Mesothelial cell of epicardium (in vitro differentiated cells): Measurements from ENCODE around the gene LPAR1. TPM values are rescaled to one million over a fixed set of nuclear protein-coding genes. Genes with fewer than 3 reads are reported as not detected.

ENCODE experiments used
- DNase-seq, 2 experiments: peaks; one replicate each; pipeline ENCODE4 v3.0.0; 2021; ENCODE audit warnings: low spot score in 2 of 2; ENCODE audit not compliant: unreplicated experiment in 2 of 2
- H3K27ac Mint-ChIP-seq: 2 replicates; pipeline ENCODE4 v1.8.0; 2021; ENCODE audit warnings: mixed read lengths
- H3K27me3 Mint-ChIP-seq: 2 replicates; pipeline ENCODE4 v1.8.0; 2021; ENCODE audit warnings: low read depth, mixed read lengths
- H3K36me3 Mint-ChIP-seq: 2 replicates; pipeline ENCODE4 v1.8.0; 2021; ENCODE audit warnings: mixed read lengths
- H3K4me1 Mint-ChIP-seq: 2 replicates; pipeline ENCODE4 v1.8.0; 2021; ENCODE audit warnings: mixed read lengths
- H3K4me3 Mint-ChIP-seq: 2 replicates; pipeline ENCODE4 v1.8.0; 2021; ENCODE audit warnings: mild to moderate bottlenecking, moderate library complexity, mixed read lengths
- H3K9me3 Mint-ChIP-seq: 2 replicates; pipeline ENCODE4 v1.8.0; 2021; ENCODE audit warnings: mixed read lengths
- CTCF ChIP-seq: fragments of 200-600 bp; sonication (generic); IDR thresholded peaks from one replicate; pipeline ENCODE4 v1.5.0; 2021; ENCODE audit warnings: antibody characterized with exemption; ENCODE audit not compliant: unreplicated experiment
- total RNA-seq: library from RNA; stranded (reverse); gene quantifications from 3 replicates; pipeline ENCODE4 v1.2.1, GENCODE V29; 2021

The LPAR1 gene
- total RNA-seq, 1 donor from 2014 or later = 40.3 TPM

GRCh38 chr9:111064160-111064837, 26.0 kb upstream of the LPAR1 start:
- Mint-ChIP-seq H3K27me3 (no peaks in the 10 kb centered on the region), H3K4me3 (no peak overlapping the region), H3K9me3 (peaks cover 6% of the 10 kb centered on the region), H3K27ac (no peak overlapping the region), H3K4me1 (peaks cover 31% of the 10 kb centered on the region), H3K36me3 (no peaks in the 10 kb centered on the region)
- TF ChIP-seq CTCF = no peak
- no peak for DNase-seq

- no peak for DNase-seq
- no peak overlapping the region for H3K4me3 Mint-ChIP-seq
- peaks cover 6% of the 10 kb centered on the region for H3K9me3 Mint-ChIP-seq
- no peaks in the 10 kb centered on the region for H3K36me3 Mint-ChIP-seq
- no peak overlapping the region for H3K27ac Mint-ChIP-seq
- H3K27me3 Mint-ChIP-seq = no peaks in the 10 kb centered on the region
- no peak for TF ChIP-seq CTCF
- H3K4me1 Mint-ChIP-seq = peaks cover 23% of the 10 kb centered on the region
These were observed 25.1 kb upstream of the LPAR1 start for GRCh38 chr9:111063332-111063731.

- H3K4me3 Mint-ChIP-seq = no peak overlapping the region
- no peak overlapping the region for H3K27ac Mint-ChIP-seq
- TF ChIP-seq CTCF = no peak
- no peaks in the 10 kb centered on the region for H3K36me3 Mint-ChIP-seq
- DNase-seq = no peak
- peaks cover 10% of the 10 kb centered on the region for H3K9me3 Mint-ChIP-seq
- peaks cover 3% of the 10 kb centered on the region for H3K4me1 Mint-ChIP-seq
- no peaks in the 10 kb centered on the region for H3K27me3 Mint-ChIP-seq
These were observed 19.9 kb upstream of the LPAR1 start for GRCh38 chr9:111058166-111058565.

- no peak for DNase-seq
- Mint-ChIP-seq H3K36me3 (no peaks in the 10 kb centered on the region), H3K4me3 (no peak overlapping the region), H3K9me3 (peaks cover 10% of the 10 kb centered on the region), H3K27ac (peak overlapping the region; percentile 75), H3K4me1 (peaks cover 3% of the 10 kb centered on the region), H3K27me3 (no peaks in the 10 kb centered on the region)
- no peak for TF ChIP-seq CTCF
These were observed 18.3 kb upstream of the LPAR1 start for GRCh38 chr9:111056538-111056937.

- no peak for TF ChIP-seq CTCF
- H3K4me1 Mint-ChIP-seq = peaks cover 3% of the 10 kb centered on the region
- H3K36me3 Mint-ChIP-seq = no peaks in the 10 kb centered on the region
- no peak for DNase-seq
- no peak overlapping the region for H3K4me3 Mint-ChIP-seq
- no peaks in the 10 kb centered on the region for H3K9me3 Mint-ChIP-seq
- H3K27me3 Mint-ChIP-seq = no peaks in the 10 kb centered on the region
- no peak overlapping the region for H3K27ac Mint-ChIP-seq
These were observed 14.5 kb upstream of the LPAR1 start for GRCh38 chr9:111052791-111053190.
